GM12873 (cell line): ENCODE measurements around the gene SLC38A2.

ENCODE experiments used
- TF ChIP-seq, protein P1 (sequence below): IDR thresholded peaks from 2 replicates; pipeline ENCODE4 v1.5.1; 2012; ENCODE audit warnings: low read depth, mild to moderate bottlenecking, moderate library complexity, low read length, control low read depth; ENCODE audit not compliant: insufficient read depth; ENCODE audit errors: missing control alignments

Gene SLC38A2

DNA sequence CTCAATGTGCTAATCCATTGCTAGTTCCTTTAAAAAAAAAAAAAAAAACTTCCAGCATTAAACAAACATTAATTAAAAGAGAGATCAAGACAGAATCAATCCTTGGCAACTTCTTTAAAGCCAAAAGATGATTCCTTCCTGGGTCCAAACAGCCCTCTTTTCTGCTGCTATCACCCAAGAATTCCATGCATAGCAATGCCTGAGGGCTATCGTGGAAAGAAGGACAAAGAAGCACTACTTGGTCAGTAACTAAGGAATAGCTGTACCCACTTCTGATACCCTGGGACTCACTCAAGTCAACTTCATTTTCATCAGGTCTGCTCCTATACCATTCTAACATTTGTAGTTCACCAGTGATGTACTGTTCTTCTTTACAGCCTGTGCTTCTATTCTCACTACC lies 51.8 kb downstream of the SLC38A2 start:
- TF ChIP-seq, protein P1, sequence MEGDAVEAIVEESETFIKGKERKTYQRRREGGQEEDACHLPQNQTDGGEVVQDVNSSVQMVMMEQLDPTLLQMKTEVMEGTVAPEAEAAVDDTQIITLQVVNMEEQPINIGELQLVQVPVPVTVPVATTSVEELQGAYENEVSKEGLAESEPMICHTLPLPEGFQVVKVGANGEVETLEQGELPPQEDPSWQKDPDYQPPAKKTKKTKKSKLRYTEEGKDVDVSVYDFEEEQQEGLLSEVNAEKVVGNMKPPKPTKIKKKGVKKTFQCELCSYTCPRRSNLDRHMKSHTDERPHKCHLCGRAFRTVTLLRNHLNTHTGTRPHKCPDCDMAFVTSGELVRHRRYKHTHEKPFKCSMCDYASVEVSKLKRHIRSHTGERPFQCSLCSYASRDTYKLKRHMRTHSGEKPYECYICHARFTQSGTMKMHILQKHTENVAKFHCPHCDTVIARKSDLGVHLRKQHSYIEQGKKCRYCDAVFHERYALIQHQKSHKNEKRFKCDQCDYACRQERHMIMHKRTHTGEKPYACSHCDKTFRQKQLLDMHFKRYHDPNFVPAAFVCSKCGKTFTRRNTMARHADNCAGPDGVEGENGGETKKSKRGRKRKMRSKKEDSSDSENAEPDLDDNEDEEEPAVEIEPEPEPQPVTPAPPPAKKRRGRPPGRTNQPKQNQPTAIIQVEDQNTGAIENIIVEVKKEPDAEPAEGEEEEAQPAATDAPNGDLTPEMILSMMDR: no peak

DNA sequence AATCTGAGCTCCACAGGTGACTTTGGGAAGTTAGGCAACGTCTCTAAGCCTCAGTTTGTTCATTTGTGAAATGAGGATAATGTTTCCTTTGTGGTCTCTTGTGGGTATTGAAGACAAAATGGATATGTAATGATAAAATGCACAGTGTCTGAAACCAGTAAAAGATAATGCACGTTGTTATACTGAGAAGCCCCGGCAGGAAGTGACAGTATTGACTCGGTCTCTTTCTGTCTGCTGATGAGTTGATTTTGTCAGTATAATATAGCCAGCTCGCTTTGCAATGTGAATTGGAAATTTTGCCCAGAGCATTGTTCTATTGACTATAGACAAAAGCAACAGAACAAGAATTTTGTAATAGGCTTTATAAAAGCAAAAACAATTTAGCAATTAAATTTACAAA lies 54.5 kb downstream of the SLC38A2 start:
- TF ChIP-seq, protein P1: no peak
